Activated naive CD4-positive, alpha-beta T cell (primary cell): ENCODE measurements around the gene INTS1.

Experiments
- DNase-seq, 4 experiments: peaks; one replicate each; lab custom pipeline; 2025; lab: John Stamatoyannopoulos, UW

INTS1 gene

GRCh38 chr7:1541431-1542162 lies 37.4 kb upstream of the INTS1 start:
- no peak for DNase-seq

DNA sequence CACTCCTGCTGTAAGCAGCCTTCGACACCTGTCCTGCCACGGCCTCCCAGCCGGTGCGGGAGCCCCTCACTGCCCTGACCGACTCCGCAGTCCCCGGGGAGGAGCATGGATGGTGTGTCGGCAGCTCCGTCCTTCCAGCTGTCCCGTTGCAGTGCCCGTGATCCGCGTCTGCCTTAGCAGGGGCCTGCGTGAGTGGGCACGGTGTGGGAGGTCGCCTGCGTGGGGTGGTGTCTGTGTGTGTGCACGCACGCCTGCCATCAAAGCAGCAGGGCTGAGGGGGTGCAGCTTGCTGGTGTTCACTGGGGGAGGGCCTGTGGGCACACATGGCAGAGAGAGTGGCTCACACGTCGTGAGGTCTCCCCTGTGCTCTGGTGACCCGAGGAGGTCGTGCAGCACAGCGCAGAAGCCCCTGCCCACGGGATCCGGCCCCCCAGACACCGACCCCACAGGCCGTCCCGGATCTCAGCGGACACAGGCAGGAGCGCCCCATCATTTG lies 36.6 kb upstream of the INTS1 start:
- no peak for DNase-seq

- no peak for DNase-seq
These were observed 35.9 kb upstream of the INTS1 start for GRCh38 chr7:1539882-1540775.

- no peak for DNase-seq
These were observed 35.1 kb upstream of the INTS1 start for GRCh38 chr7:1539181-1539881.

GRCh38 chr7:1538544-1539180 lies 34.5 kb upstream of the INTS1 start:
- no peak for DNase-seq

GRCh38 chr7:1537535-1538412 lies 33.6 kb upstream of the INTS1 start:
- DNase-seq = no peak

- no peak for DNase-seq
These were observed 32.8 kb upstream of the INTS1 start for GRCh38 chr7:1536743-1537534.

DNA sequence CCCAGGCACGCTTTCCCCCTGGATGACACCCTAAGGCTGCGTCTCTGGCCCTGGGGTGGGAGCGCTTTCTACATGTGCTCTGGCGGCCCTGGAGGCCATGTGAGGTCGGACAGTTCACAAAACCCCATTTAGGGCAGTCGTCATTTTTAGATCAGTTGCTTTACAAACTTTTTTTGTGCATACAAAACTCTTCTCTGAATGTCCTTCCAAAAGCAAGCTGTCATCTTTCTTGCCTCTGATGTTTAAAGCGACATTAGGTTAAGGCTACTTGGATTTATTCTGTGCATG lies 32.2 kb upstream of the INTS1 start:
- no peak for DNase-seq

GRCh38 chr7:1535701-1536454 lies 31.7 kb upstream of the INTS1 start:
- no peak for DNase-seq

DNA sequence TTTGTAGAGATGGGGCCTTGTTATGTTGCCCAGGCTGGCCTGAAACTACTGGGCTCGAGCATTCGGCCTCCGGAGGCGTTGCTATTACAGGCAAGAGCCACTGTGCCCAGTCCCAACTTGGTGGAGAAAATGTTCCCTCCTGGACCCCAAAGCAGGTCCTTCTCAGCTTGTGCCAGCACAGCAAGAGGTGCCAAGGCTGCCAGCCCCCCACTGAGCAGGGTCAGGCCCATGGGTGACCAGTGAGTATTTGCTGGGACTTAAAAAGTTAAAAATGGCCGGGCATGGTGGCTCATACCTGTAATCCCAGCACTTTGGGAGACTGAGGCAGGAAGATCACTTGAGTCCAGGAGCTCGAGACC lies 30.9 kb upstream of the INTS1 start:
- DNase-seq = no peak

- no peak for DNase-seq
These were observed 30.3 kb upstream of the INTS1 start for GRCh38 chr7:1534330-1535099.

DNA sequence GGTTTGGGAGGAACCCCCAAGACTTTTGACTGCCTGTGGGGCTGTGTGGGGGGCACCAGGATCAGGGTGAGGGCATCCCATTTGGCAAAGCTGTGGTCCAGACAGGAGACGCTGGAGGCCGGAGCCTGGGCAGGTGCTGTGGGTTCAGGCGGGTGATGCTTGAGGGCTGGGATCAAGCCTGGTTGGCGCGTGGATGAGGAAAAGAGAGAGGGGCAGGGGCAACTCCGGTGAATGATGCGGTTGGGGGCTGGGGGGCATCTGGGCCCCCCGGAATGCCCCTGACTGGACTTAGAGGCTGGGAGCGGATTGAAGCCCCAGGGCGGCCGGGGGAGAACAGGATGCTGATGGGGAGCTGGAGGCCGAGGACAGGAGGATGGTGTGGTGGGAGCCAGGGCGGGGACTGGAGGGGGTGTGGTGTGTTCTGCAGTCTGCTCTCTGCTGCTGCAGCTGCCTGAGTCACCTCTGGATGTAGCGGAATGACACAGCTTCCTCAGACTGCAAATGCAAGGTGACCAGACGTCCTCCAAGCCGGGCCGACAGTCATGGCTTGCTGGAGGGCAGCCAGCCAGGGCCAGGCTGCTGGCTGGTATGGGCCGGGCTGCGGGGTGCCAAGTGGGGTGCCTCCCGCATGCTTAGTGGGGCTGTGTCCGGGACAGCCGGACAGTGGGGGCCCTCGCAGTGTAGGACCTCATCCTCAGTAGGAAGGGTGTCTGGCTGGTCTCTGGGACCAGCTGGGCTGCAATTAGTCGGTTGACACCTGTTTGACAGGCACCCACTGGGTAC lies 29.5 kb upstream of the INTS1 start:
- DNase-seq = no peak

DNA sequence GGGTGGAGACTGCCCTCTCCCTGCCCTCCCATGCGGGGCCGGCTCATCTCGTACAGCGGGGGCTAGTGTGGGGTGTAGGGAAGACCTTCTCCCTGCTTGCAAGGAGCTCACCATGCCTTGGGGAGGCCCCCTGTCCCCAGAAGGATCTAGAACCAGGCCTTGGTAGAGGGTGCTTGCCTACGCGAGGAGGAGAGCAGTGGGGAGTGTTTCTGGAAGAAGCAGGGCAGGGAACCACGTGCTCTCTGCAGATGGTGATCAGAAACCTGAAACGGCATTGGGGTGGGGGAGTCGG lies 29.0 kb upstream of the INTS1 start:
- no peak for DNase-seq

DNA sequence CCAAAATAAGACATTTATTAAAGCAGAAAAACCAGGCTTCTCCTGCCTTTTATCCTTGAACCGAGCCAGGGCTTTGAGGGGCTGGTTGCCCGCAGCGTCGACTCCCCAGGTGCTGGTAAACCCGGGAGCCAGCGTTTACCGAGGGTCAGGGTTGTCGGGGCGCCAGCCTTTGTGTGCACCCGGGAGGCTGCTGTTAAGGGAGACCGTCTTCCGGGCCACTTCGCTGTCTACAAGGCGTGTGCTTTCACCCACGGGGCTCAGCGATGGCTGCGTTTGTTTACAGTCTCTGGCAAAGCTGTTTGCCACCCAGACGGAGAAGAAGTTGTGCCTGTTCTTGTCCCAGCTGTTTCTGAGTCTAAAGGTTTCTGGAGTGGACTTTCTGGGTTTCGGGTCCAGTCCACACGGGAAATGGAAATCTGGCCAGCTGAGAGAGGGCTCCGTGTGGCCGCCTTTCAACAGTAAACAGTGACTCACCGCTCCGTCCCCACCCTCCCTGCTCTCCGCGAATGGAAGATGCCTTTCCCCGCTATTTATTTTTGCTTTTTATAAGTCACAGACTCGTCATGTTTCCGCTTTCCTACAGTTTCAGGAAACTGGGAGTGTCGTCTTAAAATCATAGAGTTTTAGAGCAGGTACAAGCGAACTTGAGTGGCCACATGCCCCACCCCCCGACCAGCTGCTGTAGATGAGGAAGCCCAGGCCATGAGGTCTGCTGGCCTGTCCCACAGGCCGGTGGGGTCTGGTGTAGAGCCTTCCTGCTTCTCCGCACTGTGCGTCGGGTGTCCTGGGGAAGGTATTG lies 28.5 kb upstream of the INTS1 start:
- DNase-seq = peak in 2 of 4 experiments; percentile 41 to 50

- DNase-seq = no peak
These were observed 27.8 kb upstream of the INTS1 start for GRCh38 chr7:1531979-1532455.

DNA sequence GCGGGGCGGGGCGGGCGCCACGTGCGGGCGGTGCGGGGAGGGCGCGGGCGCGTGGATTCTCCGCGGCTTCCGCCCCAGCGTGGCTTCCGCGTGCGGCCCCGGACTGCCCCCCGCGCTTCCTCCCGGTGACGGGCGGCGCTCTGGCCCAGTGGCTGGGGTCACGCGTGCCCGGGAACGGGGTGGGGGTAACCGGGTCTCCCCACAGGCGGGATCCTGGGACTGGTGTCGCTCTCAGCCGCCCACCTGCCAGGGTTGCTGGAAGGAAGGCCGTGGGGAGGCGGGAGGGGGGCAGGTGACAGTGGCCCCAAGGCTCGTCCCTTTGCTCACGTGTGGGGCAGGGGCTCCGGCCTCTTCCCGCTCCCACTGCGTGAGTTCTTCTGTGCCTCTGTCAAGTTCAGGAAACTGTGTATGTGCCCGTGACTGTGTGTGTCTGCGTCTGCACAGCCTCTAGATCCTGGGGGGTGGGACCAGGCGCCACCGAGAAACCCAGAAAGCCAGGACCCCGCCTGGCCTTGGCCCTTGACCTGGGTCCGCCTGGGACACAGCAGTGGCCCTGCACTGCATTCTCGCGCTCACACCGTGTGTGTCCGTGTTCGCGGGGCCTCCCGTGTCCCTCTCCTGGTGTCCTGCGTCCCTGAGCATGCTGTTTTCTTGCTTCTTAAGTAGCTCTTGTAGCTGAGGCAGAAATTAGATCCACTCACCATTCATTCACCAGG lies 27.2 kb upstream of the INTS1 start:
- peak in 1 of 4 experiments; percentile 52 for DNase-seq

DNA sequence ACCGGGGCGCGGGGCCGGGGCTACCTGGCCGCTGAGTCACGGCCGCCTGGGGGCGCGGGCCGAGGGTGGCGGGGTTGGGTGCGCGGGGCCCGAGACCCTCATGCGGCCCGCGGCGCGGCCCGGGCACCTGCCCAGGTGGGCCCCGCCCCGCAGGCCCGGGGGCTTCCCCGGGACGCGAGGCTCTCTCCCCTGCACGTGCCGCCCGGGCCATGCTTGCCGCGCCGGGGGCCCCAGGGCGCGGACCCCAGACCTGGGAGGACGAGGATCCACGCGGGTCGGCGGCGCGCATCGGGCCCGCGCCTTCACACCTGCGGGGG lies 26.7 kb upstream of the INTS1 start:
- DNase-seq = no peak
